Measurements from ENCODE around the gene OLA1. TPM values are rescaled to one million over a fixed set of nuclear protein-coding genes. Genes with fewer than 3 reads are reported as not detected.
A peak's percentile ranks its signal among the peaks of the same experiment; 100 is the strongest.

OLA1 gene
- total RNA-seq: 100 to 1,000 TPM in 2 of 4 donors, 10 to 100 TPM in 2; 75.4 to 111 (median 92.8) TPM

GRCh38 chr2:174248187-174248997, at the start of gene OLA1:
Gene OLA1 (minus strand): TSS chr2:174248532. CDS start chr2:174246815, 1,717 bp downstream.
- Histone ChIP-seq H3K27ac (peak within 1 kb of the TSS; percentile 85 to 94 (median 90)), H3K36me3 (no peaks in the 10 kb centered on the region), H3K4me1 (peaks cover 5 to 14% of the 10 kb centered on the region in 2 donors), H3K4me3 (peak within 1 kb of the TSS; percentile 68 to 88 (median 79)), H3K27me3 (no peaks in the 10 kb centered on the region), H3K9me3 (no peaks in the 10 kb centered on the region)
- intact Hi-C loops (cut with DNase I; ENCODE audit: low total_unique reads) (loop anchor here (5.0 to 10.0 kb wide), 3 partner anchors 89 to 314 kb away; partner anchors contain the start of gene SCRN3), in situ Hi-C loops (cut with MboI; ENCODE audit: low sequenced_read_pairs in 4 of 4) (no loop called here)
- DNase-seq (peak; percentile 89 to 92), ATAC-seq (peak; percentile 91 to 95)
- no peak for TF ChIP-seq CTCF (IDR thresholded peaks at IDR 0.05 in 4 of 5, conservative IDR thresholded peaks at IDR 0.05 in 1 of 5)
- peak; percentile 80 to 84 for TF ChIP-seq POLR2A (IDR thresholded peaks at IDR 0.05)

DNA sequence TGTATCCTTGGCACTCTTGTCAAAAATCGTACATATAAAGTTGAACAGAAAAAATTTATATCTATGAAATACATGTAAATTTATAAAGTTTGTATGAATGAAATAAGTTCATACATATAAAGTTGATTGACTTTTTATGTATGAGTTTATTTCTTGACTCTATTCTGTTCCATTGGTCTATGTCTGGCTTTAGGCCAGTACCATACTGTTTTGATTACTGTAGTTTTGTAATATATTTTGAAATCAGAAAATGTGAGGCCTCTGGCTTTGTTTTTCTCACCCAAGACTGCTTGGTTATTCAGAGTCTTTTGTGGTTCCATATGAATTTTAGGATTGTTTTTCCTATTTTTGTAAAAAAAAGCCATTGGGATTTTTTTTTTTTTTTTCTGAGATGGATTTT, 44.6 kb upstream of the OLA1 start:
- no peak for DNase-seq
- H3K9me3 ChIP-seq: peaks cover 0 to 15% (median 0%) of the 10 kb centered on the region in 3 donors
- intact Hi-C loops (cut with DNase I; ENCODE audit: low total_unique reads): no loop called here
- no peak overlapping the region for H3K27ac ChIP-seq
- peaks cover 0 to 5% (median 0%) of the 10 kb centered on the region in 3 donors for H3K27me3 ChIP-seq
- TF ChIP-seq POLR2A (IDR thresholded peaks at IDR 0.05) (no peak), CTCF (IDR thresholded peaks at IDR 0.05 in 4 of 5, conservative IDR thresholded peaks at IDR 0.05 in 1 of 5) (no peak)
- in situ Hi-C loops (cut with MboI; ENCODE audit: low sequenced_read_pairs in 4 of 4): no loop called here
- H3K4me3 ChIP-seq: peak overlapping the region in 1 of 4 donors; percentile 14
- no peaks in the 10 kb centered on the region for H3K36me3 ChIP-seq
- no peaks in the 10 kb centered on the region for H3K4me1 ChIP-seq
- no peak for ATAC-seq

- in situ Hi-C loops (cut with MboI; ENCODE audit: low sequenced_read_pairs in 4 of 4): no loop called here
- intact Hi-C loops (cut with DNase I; ENCODE audit: low total_unique reads): no loop called here
These were observed 37.8 kb upstream of the OLA1 start for GRCh38 chr2:174286172-174286571.

DNA sequence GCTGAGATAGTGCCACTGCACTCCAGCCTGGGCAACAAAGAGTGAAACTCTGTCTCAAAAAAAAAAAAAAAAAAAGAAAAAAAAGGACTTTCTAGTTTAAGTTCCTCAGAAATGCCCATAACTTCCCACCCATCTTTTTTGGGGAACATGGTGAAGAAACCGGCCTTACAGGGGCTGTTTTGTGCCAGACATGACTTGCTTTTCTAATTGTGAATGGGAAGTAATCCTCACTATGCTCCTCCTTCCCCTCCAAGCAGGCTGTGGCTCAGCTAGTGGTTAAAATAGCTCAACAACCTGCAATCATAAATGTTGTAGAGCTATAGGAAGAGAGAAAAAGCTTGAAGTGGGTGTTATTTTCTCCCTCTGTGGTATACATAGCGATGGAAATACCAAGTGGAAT, 34.1 kb upstream of the OLA1 start:
- in situ Hi-C loops (cut with MboI; ENCODE audit: low sequenced_read_pairs in 4 of 4): no loop called here
- H3K27ac ChIP-seq: no peak overlapping the region
- H3K36me3 ChIP-seq: no peaks in the 10 kb centered on the region
- intact Hi-C loops (cut with DNase I; ENCODE audit: low total_unique reads): no loop called here
- no peak for ATAC-seq
- no peak overlapping the region for H3K4me3 ChIP-seq
- no peaks in the 10 kb centered on the region for H3K4me1 ChIP-seq
- DNase-seq: no peak
- H3K27me3 ChIP-seq: no peaks in the 10 kb centered on the region
- no peak for TF ChIP-seq CTCF (IDR thresholded peaks at IDR 0.05 in 4 of 5, conservative IDR thresholded peaks at IDR 0.05 in 1 of 5)
- no peak for TF ChIP-seq POLR2A (IDR thresholded peaks at IDR 0.05)
- no peaks in the 10 kb centered on the region for H3K9me3 ChIP-seq

More at GRCh38 chr2:174286172-174286571, 37.8 kb upstream of the OLA1 start:
- ATAC-seq (no peak), DNase-seq (no peak)
- H3K9me3 ChIP-seq: no peaks in the 10 kb centered on the region
- no peak overlapping the region for H3K4me3 ChIP-seq
- no peaks in the 10 kb centered on the region for H3K4me1 ChIP-seq
- no peak for TF ChIP-seq CTCF (IDR thresholded peaks at IDR 0.05 in 4 of 5, conservative IDR thresholded peaks at IDR 0.05 in 1 of 5)
- TF ChIP-seq POLR2A (IDR thresholded peaks at IDR 0.05): no peak
- no peaks in the 10 kb centered on the region for H3K36me3 ChIP-seq
- H3K27ac ChIP-seq: no peak overlapping the region
- no peaks in the 10 kb centered on the region for H3K27me3 ChIP-seq
